ENCODE measurements around the gene FAM240B.

FAM240B gene

GRCh38 chr9:38727497-38728001 lies 7.6 kb upstream of the FAM240B start:
- peak; percentile 79 for TF ChIP-seq RAD21 (IDR thresholded peaks at IDR 0.05; ENCODE audit: low read depth)
- TF ChIP-seq, protein P1, sequence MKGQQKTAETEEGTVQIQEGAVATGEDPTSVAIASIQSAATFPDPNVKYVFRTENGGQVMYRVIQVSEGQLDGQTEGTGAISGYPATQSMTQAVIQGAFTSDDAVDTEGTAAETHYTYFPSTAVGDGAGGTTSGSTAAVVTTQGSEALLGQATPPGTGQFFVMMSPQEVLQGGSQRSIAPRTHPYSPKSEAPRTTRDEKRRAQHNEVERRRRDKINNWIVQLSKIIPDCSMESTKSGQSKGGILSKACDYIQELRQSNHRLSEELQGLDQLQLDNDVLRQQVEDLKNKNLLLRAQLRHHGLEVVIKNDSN (IDR thresholded peaks at IDR 0.05), result no peak

DNA sequence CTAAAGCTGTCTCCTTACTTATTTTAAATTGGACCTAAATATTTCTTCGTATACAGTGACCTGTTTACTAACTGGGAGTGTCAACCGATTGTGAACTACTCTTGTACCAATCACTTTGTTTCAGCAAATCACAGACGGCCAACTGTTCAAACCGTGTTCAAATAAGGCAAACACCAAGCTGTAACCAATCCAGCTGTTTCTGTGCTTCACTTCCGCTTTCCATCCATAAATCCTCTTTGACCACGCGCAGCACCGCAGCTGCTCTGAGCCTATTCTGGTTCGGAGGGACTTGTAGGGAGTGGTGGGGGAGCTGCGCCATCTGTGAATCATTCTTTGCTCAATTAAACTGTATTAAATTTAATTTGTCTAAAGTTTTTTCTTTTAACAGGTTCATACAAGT lies 4.8 kb upstream of the FAM240B start:
- TF ChIP-seq TCF12 (IDR thresholded peaks at IDR 0.05; ENCODE audit: low read depth) (no peak), REST (IDR thresholded peaks at IDR 0.05; ENCODE audit: low read depth) (no peak), RAD21 (IDR thresholded peaks at IDR 0.05; ENCODE audit: low read depth) (no peak), TEAD4 (IDR thresholded peaks at IDR 0.05) (no peak), CREB1 (IDR thresholded peaks at IDR 0.05; ENCODE audit: low read depth) (no peak), CEBPB (IDR thresholded peaks at IDR 0.05) (no peak), NFIC (IDR thresholded peaks at IDR 0.05) (no peak), ZBTB7A (IDR thresholded peaks at IDR 0.05; ENCODE audit: low read depth) (no peak), EP300 (IDR thresholded peaks at IDR 0.05; ENCODE audit: borderline replicate concordance) (no peak), EGR1 (IDR thresholded peaks at IDR 0.05) (no peak), FOXM1 (IDR thresholded peaks at IDR 0.05; ENCODE audit: borderline replicate concordance, low read depth) (no peak), YY1 (IDR thresholded peaks at IDR 0.05; ENCODE audit: low read depth) (no peak), TAF1 (IDR thresholded peaks at IDR 0.05; ENCODE audit: low read depth) (no peak)
- TF ChIP-seq, protein P2, sequence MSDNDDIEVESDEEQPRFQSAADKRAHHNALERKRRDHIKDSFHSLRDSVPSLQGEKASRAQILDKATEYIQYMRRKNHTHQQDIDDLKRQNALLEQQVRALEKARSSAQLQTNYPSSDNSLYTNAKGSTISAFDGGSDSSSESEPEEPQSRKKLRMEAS (IDR thresholded peaks at IDR 0.05), result no peak
- TF ChIP-seq, protein P1 (IDR thresholded peaks at IDR 0.05), result no peak

GRCh38 chr9:38718148-38718547 lies 1.8 kb downstream of the FAM240B start:
- TF ChIP-seq REST (IDR thresholded peaks at IDR 0.05; ENCODE audit: low read depth) (no peak), NFIC (IDR thresholded peaks at IDR 0.05) (no peak), ZBTB7A (IDR thresholded peaks at IDR 0.05; ENCODE audit: low read depth) (no peak), CEBPB (IDR thresholded peaks at IDR 0.05) (no peak), YY1 (IDR thresholded peaks at IDR 0.05; ENCODE audit: low read depth) (no peak), EGR1 (IDR thresholded peaks at IDR 0.05) (no peak)
- TF ChIP-seq, protein P2 (IDR thresholded peaks at IDR 0.05), result no peak

DNA sequence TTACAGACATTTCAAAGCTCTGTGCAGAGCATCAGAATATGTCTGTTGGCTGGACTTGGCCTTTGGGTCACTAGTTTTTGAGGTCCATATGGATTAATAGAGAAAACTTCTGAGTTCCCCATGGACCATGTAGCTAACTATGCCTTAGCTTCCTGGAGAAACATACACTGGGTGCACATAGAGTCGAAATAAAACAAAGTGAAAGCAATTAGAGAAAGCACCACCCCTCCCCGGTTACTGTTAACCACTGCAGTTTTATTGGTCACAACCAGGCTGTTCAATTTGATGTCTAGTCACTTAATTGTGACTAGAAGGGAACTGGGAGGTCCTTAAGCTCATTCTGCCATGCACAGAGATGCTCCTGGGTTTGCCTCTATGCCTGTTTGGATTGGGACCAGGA lies 4.2 kb downstream of the FAM240B start:
- no peak for TF ChIP-seq EP300 (IDR thresholded peaks at IDR 0.05; ENCODE audit: borderline replicate concordance)
- TF ChIP-seq NFIC (IDR thresholded peaks at IDR 0.05), result no peak
- no peak for TF ChIP-seq TCF12 (IDR thresholded peaks at IDR 0.05; ENCODE audit: low read depth)
- TF ChIP-seq CREB1 (IDR thresholded peaks at IDR 0.05; ENCODE audit: low read depth), result no peak

GRCh38 chr9:38713426-38713825 lies 6.5 kb downstream of the FAM240B start:
- TF ChIP-seq ZBTB7A (IDR thresholded peaks at IDR 0.05; ENCODE audit: low read depth), result no peak
- no peak for TF ChIP-seq YY1 (IDR thresholded peaks at IDR 0.05; ENCODE audit: low read depth)
- TF ChIP-seq, protein P1 (IDR thresholded peaks at IDR 0.05), result no peak
- TF ChIP-seq REST (IDR thresholded peaks at IDR 0.05; ENCODE audit: low read depth), result no peak
- no peak for TF ChIP-seq TEAD4 (IDR thresholded peaks at IDR 0.05)
- TF ChIP-seq CREB1 (IDR thresholded peaks at IDR 0.05; ENCODE audit: low read depth), result no peak
- TF ChIP-seq, protein P2 (IDR thresholded peaks at IDR 0.05), result no peak
